K562 (cell line): ENCODE results near the gene VPS13C. TPM values are rescaled to one million over a fixed set of nuclear protein-coding genes. Genes with fewer than 3 reads are reported as not detected.

Experiments
- ATF3 ChIP-seq, 2 experiments: fragments of 450-650 bp in 1 of 2; sonication (generic) in 1 of 2; formaldehyde crosslinking in 1 of 2; IDR thresholded peaks in 1 of 2; conservative IDR thresholded peaks in 1 of 2; 2 replicates each; pipeline versions ENCODE4 v1.6.1 to v1.8.1; 2016 to 2023; ENCODE audit warnings: mild to moderate bottlenecking in 2 of 2, moderate library complexity in 2 of 2, inconsistent platforms in 1 of 2, missing genetic modification reagents in 1 of 2
- DIDO1 ChIP-seq: fragments of 450-650 bp; IDR thresholded peaks from 2 replicates; pipeline ENCODE4 v1.6.1; 2016; ENCODE audit warnings: low read depth, missing biosample characterization, missing genetic modification characterization
- ESRRA ChIP-seq: fragments of 450-650 bp; IDR thresholded peaks from 2 replicates; pipeline ENCODE4 v1.6.1; 2014; ENCODE audit warnings: low read depth, mild to moderate bottlenecking, moderate library complexity, borderline replicate concordance
- GABPB1 ChIP-seq: sonication (generic); formaldehyde crosslinking; IDR thresholded peaks from 2 replicates; pipeline ENCODE4 v1.8.0; 2022; ENCODE audit warnings: mild to moderate bottlenecking, missing genetic modification reagents
- JUN ChIP-seq, 2 experiments: sonication (generic) in 1 of 2; formaldehyde crosslinking in 1 of 2; IDR thresholded peaks; 2 replicates each; pipeline versions ENCODE4 v1.6.1 to v1.8.0; 2012 to 2022; ENCODE audit warnings: borderline replicate concordance in 2 of 2, mild to moderate bottlenecking in 2 of 2, improper control_type of control experiment in 1 of 2, low read depth in 1 of 2, low read length in 1 of 2, missing genetic modification reagents in 1 of 2
- KAT8 ChIP-seq: fragments of 450-650 bp; IDR thresholded peaks from 2 replicates; pipeline ENCODE4 v1.6.1; 2016; ENCODE audit warnings: low read depth, mild to moderate bottlenecking
- MNT ChIP-seq, 2 experiments: fragments of 450-650 bp; conservative IDR thresholded peaks; 2 replicates each; pipeline ENCODE4 v1.6.1; 2017; ENCODE audit warnings: mild to moderate bottlenecking in 2 of 2, moderate library complexity in 2 of 2
- MXI1 ChIP-seq: IDR thresholded peaks from 2 replicates; pipeline ENCODE4 v1.6.1; 2011; ENCODE audit warnings: low read depth, mild to moderate bottlenecking, improper control_type of control experiment, low read length
- RCOR1 ChIP-seq, 2 experiments: IDR thresholded peaks; 2 replicates each; pipeline ENCODE4 v1.6.1; 2012; ENCODE audit warnings: low read depth in 2 of 2, low read length in 2 of 2, borderline replicate concordance in 1 of 2, improper control_type of control experiment in 1 of 2
- REST ChIP-seq, 2 experiments: fragments of 450-650 bp; formaldehyde crosslinking in 1 of 2; IDR thresholded peaks; 2 replicates each; pipeline versions ENCODE4 v1.4.0 to v1.6.1; 2014 to 2020; ENCODE audit warnings: mild to moderate bottlenecking in 2 of 2, borderline replicate concordance in 1 of 2, low read depth in 1 of 2
- USF2 ChIP-seq: sonication (generic); formaldehyde crosslinking; IDR thresholded peaks from 2 replicates; pipeline ENCODE4 v1.5.0; 2020; ENCODE audit warnings: missing genetic modification reagents
- XRCC3 ChIP-seq: fragments of 450-650 bp; IDR thresholded peaks from 2 replicates; pipeline ENCODE4 v1.6.1; 2017; ENCODE audit warnings: mild to moderate bottlenecking, moderate library complexity
- ZKSCAN8 ChIP-seq: fragments of 200-800 bp; sonication (Bioruptor generic); IDR thresholded peaks from 2 replicates; pipeline ENCODE4 v1.6.1; 2016; ENCODE audit warnings: missing genetic modification characterization, missing compliant biosample characterization
- ZNF146 ChIP-seq: IDR thresholded peaks from one replicate; pipeline ENCODE4 v1.6.1; 2018; ENCODE audit warnings: missing compliant biosample characterization; ENCODE audit not compliant: unreplicated experiment
- ZNF584 ChIP-seq: fragments of 200-800 bp; sonication (Bioruptor generic); IDR thresholded peaks from 2 replicates; pipeline ENCODE4 v1.6.1; 2016; ENCODE audit warnings: low read depth, mild to moderate bottlenecking, missing genetic modification characterization, missing compliant biosample characterization
- polyA plus RNA-seq, 8 experiments: library from polyadenylated mRNA; depleted of rRNA in 4 of 8; stranded (reverse) in 5 of 8; unstranded in 3 of 8; fragments of >200 nt; fragmentation: Nextera tagmentation in 2 of 8; fragmentation: Illumina TruSeq in 1 of 8; extraction: Ambion mirVana in 2 of 8; extraction: Trizol in 1 of 8; gene quantifications; 2 replicates each; pipeline versions ENCODE4 v1.2.1 to v1.2.3, GENCODE V29; 2011 to 2014; ENCODE audit warnings: inconsistent platforms in 1 of 8, missing spikeins in 1 of 8
- total RNA-seq, 7 experiments: library from RNA; depleted of rRNA in 6 of 7; stranded (reverse); fragments of >200 nt in 6 of 7; fragmentation: Illumina TruSeq in 2 of 7; extraction: Trizol in 2 of 7; gene quantifications; 2 replicates each; pipeline versions ENCODE4 v1.2.1 to v1.2.3, GENCODE V29; 2011 to 2021; ENCODE audit warnings: low replicate concordance in 1 of 7

The VPS13C gene
- total and polyA plus RNA-seq, 9 of the 15 experiments (the other 6 are each of a cell fraction or from before 2014, with no cell fraction given): 5.2 to 32.3 (median 15.7) TPM

GRCh38 chr15:62094388-62094787 lies 34.1 kb upstream of the VPS13C start (continued):
- peak; percentile 22; the same call in 1 of the 2 replicates for TF ChIP-seq ATF3 (IDR thresholded peaks at IDR 0.05)
- no peak for TF ChIP-seq ATF3 (CRISPR knock-in tag; conservative IDR thresholded peaks at IDR 0.05)
- TF ChIP-seq JUN (IDR thresholded peaks at IDR 0.05; ENCODE audit: borderline replicate concordance, low read depth, low read length): no peak
- TF ChIP-seq JUN (CRISPR knock-in tag; IDR thresholded peaks at IDR 0.05; ENCODE audit: borderline replicate concordance): no peak
- TF ChIP-seq MNT (conservative IDR thresholded peaks at IDR 0.05): peak in 1 of 2 experiments; percentile 63; a peak in 1 of 4 replicates
- TF ChIP-seq DIDO1: no peak; the same call in 1 of the 2 replicates
- TF ChIP-seq ESRRA: peak; percentile 52; the same call in 1 of the 2 replicates
- no peak for TF ChIP-seq XRCC3
- TF ChIP-seq USF2: no peak
- no peak for TF ChIP-seq KAT8
- no peak for TF ChIP-seq GABPB1
- TF ChIP-seq ZNF584 (CRISPR knock-in tag): 0 out of 2 replicates have a peak, but pooled peaks have one; percentile 81
- TF ChIP-seq ZKSCAN8 (CRISPR knock-in tag): peak; percentile 82
- no peak for TF ChIP-seq ZNF146 (CRISPR knock-in tag)
- TF ChIP-seq REST (IDR thresholded peaks at IDR 0.05; ENCODE audit: borderline replicate concordance): no peak
- TF ChIP-seq REST (CRISPR knock-in tag; IDR thresholded peaks at IDR 0.05; ENCODE audit: low read depth): no peak
- peak; percentile 90 to 99 for TF ChIP-seq RCOR1 (IDR thresholded peaks at IDR 0.05; ENCODE audit: borderline replicate concordance in 1 of 2, low read depth in 2 of 2, low read length in 2 of 2)
- TF ChIP-seq MXI1: no peak
